Measurements from ENCODE around the gene DNAJC13. TPM values are rescaled to one million over a fixed set of nuclear protein-coding genes. Genes with fewer than 3 reads are reported as not detected.

The DNAJC13 gene
- total RNA-seq, 1 donor from 2014 or later = 63.0 TPM

GRCh38 chr3:132459551-132459950 lies 42.2 kb downstream of the DNAJC13 start:
- no peak for DNase-seq (ENCODE audit: low read depth, low spot score)

DNA sequence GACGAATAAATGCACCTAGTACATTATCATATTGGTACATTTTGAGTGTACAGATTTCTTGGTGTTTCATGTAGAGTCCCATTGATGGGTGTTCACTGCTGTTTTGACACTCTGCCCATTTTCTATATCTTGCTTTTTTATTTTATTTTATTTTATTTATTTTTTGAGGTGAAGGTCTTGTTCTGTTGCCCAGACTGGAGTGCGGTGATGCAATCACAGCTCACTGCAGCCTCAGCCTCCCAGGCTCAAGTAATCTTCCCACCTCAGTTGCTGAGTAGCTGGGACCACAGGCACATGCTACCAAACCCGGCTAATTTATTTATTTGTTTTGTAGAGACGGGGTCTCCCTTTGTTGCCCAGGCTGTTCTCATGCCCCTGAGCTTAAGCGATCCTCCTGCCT lies 44.2 kb downstream of the DNAJC13 start:
- DNase-seq (ENCODE audit: low read depth, low spot score) = no peak

DNA sequence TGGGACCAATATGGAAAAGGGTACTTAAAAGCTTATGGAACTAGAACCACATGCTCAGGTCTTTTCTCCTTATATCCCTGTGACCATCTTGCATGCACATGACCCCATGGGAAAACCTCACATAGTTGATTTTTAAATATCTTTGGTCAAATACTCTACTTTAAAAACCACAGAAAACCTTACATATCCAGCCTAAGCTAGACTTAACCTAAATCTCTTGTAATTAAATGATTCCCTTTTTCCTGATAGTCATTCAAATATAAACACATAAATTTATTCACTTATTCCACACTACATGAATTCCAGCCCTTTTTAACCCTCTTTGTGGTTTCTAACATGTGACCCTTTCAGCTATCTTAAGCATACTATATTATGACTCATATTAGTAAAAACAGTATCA lies 46.8 kb downstream of the DNAJC13 start:
- no peak for DNase-seq (ENCODE audit: low read depth, low spot score)

DNA sequence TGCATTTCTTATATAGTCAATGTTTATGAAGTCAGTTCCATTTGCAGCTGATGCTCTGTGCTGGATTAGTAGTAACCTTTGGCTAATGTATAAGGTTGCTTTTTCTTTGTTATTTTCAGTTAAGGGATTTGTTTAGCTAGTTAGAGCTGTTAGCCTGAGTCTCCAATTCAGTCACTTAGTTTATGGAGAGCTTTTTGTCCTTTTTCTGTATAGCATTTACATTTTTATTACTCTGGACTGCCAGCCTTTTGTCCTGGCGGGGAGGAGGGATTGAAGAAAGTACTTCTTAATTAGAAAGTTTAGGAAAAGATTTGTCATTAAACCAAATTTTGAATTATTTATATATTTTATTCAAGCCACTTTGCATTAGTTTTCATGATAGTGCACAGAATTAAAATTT lies 52.0 kb downstream of the DNAJC13 start:
- no peak for DNase-seq (ENCODE audit: low read depth, low spot score)

- DNase-seq (ENCODE audit: low read depth, low spot score) = no peak
Measured at GRCh38 chr3:132486099-132486498, 68.8 kb downstream of the DNAJC13 start.

GRCh38 chr3:132488151-132488550 lies 70.8 kb downstream of the DNAJC13 start:
- no peak for DNase-seq (ENCODE audit: low read depth, low spot score)

GRCh38 chr3:132499071-132499470 lies 81.8 kb downstream of the DNAJC13 start:
- no peak for DNase-seq (ENCODE audit: low read depth, low spot score)

- DNase-seq (ENCODE audit: low read depth, low spot score) = no peak
Measured at GRCh38 chr3:132503559-132503958, 86.3 kb downstream of the DNAJC13 start.

- DNase-seq (ENCODE audit: low read depth, low spot score) = no peak
Measured at GRCh38 chr3:132504375-132504933, 87.2 kb downstream of the DNAJC13 start.

GRCh38 chr3:132507657-132508056 lies 90.4 kb downstream of the DNAJC13 start:
- DNase-seq (ENCODE audit: low read depth, low spot score) = no peak

DNA sequence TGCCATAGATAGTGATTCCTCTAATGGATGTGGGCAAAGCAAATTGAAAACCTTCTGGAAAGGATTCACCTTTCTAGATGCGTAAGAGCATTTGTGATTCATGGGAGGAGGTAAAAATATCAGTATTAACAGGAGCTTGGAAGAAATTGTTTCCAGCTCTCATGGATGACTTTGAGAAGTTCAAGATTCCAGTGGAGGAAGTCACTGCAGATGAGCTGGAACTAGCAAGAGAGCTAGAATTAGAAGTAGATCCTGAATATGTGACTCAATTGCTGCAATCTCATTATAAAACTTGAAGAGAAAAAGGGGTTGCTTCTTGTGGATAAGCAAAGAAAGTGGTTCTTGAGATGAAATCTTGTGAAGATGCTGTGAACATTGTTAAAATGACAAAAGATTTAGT lies 91.8 kb downstream of the DNAJC13 start:
- DNase-seq (ENCODE audit: low read depth, low spot score) = no peak

- no peak for DNase-seq (ENCODE audit: low read depth, low spot score)
Measured at GRCh38 chr3:132509506-132509905, 92.2 kb downstream of the DNAJC13 start.

GRCh38 chr3:132513057-132513456 lies 95.8 kb downstream of the DNAJC13 start:
- DNase-seq (ENCODE audit: low read depth, low spot score) = no peak

- DNase-seq (ENCODE audit: low read depth, low spot score) = no peak
Measured at GRCh38 chr3:132517311-132517710, 100.0 kb downstream of the DNAJC13 start.

- DNase-seq (ENCODE audit: low read depth, low spot score) = no peak
Measured at GRCh38 chr3:132519914-132520313, 102.6 kb downstream of the DNAJC13 start.

DNA sequence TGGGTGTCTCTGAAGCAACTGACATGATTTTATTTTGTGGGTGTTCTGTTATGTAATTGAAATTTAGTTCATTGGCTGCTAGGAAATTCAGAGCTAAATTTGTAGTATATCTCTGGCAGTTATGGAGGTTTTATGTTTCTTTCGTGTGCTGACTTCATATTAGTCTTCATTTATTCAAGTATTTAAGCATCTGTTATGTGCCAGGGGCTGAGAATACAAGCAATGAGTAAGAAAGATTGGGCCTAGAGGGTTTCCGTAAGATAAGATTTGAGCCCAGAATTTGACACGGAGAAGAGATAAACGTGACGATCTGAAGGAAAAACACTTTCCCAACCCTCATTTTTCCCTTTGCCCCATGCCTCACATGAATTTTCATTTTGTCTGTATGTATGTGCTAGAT lies 104.6 kb downstream of the DNAJC13 start:
- DNase-seq (ENCODE audit: low read depth, low spot score) = no peak

GRCh38 chr3:132522353-132522752 lies 105.1 kb downstream of the DNAJC13 start:
- DNase-seq (ENCODE audit: low read depth, low spot score) = no peak

DNA sequence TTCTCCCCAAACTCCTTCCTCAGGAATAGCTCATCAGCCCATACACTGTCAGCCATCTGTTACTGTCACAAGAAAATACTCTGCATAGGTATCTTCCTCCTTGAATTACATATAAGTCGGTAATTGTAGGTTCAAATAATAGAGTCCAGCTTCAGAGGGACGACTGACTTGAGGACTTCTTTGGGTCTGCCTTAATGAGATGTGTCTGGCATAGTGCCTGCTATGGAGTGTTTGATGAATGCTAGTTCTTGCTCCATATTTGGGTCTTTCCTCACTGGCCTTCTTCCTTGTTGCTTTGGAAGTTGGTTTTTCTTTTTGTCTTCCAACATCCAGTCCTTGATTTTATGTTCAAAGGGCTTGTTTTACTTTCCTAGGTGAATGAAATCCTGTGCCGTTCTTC lies 113.3 kb downstream of the DNAJC13 start:
- DNase-seq (ENCODE audit: low read depth, low spot score) = no peak

- DNase-seq (ENCODE audit: low read depth, low spot score) = peak; percentile 58
Measured at GRCh38 chr3:132535575-132536441, 118.5 kb downstream of the DNAJC13 start.

GRCh38 chr3:132536442-132537153 lies 119.3 kb downstream of the DNAJC13 start:
- no peak for DNase-seq (ENCODE audit: low read depth, low spot score)

- DNase-seq (ENCODE audit: low read depth, low spot score) = no peak
Measured at GRCh38 chr3:132537297-132537696, 120.0 kb downstream of the DNAJC13 start.

GRCh38 chr3:132538072-132538471 lies 120.8 kb downstream of the DNAJC13 start:
- DNase-seq (ENCODE audit: low read depth, low spot score) = no peak

Data from pulmonary artery endothelial cell (primary cell).